GM10847 (cell line): ENCODE measurements around the gene CCDC149.

Experiments used
- POLR2A ChIP-seq: IDR thresholded peaks from 2 replicates; pipeline ENCODE4 v1.6.1; 2011; ENCODE audit not compliant: insufficient read length; ENCODE audit errors: extremely low read depth

Gene CCDC149

GRCh38 chr4:24793219-24794005 is 119.4 kb downstream of the CCDC149 start:
- no peak for TF ChIP-seq POLR2A

DNA sequence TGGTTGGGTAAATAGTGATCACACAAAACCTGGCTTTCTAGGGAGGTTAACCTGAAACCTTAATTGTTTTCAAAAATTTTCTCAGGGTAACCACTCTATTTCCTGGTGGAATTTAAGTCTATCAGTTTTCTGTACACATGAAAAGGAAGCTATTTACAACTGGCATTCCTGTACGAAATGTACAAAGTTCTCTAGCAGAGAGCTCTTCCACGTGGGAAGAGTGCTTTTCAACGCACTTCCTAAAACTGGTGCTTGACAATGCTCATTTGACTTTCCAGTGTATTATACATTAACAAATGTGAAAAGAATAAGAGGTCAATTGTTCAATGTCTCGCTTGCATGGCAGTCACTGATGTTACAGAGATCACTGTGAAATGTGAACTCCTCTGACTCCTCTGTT is 120.3 kb downstream of the CCDC149 start:
- TF ChIP-seq POLR2A, result no peak

- no peak for TF ChIP-seq POLR2A
Observed at GRCh38 chr4:24791043-24791442, 121.8 kb downstream of the CCDC149 start.

DNA sequence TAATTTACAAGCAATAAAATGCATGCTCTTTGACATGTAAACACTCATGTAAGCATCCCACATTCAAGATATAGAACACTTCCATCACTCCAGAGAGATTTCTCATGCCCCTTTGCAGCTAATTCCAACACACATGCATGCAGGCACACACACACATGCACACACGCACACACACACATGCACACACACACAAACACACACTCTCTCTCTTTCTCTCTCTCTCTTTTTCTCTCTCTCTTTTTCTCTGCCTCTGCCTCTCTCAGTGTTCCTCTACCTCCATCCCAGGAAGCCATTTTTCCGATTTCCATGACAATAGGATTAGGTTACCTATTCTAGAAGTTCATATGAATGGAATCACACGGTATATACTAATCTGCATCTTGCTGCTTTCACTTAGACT is 129.3 kb downstream of the CCDC149 start:
- TF ChIP-seq POLR2A, result no peak

GRCh38 chr4:24781999-24782745 is 130.7 kb downstream of the CCDC149 start:
- no peak for TF ChIP-seq POLR2A

DNA sequence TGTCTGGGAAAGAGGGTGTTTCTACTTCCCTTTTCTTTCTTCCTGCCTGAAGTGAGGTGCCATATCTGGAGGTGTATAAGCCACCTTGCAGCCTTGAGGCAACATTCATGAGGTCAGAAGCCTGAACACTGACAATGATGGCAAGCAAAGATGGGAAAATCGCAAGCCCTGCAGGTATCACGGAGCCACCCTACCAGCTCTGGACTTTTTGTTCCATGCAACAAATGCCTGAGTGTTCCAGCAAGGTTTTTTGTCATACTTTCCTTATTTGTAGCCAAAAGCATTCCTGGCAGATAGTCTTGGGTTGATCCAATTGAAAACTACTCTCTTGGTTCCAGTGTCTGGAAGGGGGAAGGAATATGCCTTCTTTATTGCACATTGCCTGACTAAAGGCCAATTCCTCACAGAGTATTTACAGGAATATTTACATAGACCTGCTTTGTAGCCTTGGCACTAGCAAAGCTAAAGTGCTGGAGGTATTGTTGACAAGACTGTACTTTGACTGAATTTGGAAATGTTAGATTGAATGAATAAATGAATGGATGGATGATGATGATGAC is 131.8 kb downstream of the CCDC149 start:
- TF ChIP-seq POLR2A, result no peak

DNA sequence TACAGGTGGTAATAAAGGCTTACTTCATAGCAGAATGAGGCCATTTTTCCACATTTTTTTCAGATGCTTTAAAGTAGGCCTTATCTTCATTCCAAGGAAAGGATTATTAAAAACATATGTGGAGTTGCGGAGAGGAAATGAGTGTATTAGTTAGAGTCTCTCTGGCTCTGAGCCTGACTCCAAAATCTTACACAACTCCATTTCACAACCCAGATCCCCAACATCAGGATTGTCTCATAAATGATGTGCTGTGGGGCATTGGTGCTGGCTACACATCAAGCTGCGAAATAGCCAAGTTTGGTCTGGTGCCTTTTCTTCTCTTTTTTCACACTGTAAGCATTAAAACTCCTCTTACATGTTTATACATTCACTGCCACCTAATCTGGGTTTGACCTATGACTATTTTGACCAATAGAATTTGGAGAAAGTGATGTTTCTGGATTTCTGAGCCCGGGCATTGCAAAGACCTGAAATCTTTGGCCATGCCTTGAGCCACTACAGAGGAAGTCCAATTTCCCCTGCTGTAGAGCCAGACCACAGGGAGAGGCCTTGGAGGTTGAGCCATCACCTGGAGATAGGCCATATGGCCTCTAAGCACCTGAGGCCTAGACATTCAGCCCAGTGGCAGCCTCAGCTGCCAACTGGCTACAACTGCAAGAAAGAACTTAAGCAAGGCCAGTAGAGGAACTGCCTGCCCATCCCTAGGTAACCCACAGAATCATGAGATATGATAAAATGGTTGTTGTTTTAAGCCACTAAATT is 134.2 kb downstream of the CCDC149 start:
- TF ChIP-seq POLR2A, result no peak

DNA sequence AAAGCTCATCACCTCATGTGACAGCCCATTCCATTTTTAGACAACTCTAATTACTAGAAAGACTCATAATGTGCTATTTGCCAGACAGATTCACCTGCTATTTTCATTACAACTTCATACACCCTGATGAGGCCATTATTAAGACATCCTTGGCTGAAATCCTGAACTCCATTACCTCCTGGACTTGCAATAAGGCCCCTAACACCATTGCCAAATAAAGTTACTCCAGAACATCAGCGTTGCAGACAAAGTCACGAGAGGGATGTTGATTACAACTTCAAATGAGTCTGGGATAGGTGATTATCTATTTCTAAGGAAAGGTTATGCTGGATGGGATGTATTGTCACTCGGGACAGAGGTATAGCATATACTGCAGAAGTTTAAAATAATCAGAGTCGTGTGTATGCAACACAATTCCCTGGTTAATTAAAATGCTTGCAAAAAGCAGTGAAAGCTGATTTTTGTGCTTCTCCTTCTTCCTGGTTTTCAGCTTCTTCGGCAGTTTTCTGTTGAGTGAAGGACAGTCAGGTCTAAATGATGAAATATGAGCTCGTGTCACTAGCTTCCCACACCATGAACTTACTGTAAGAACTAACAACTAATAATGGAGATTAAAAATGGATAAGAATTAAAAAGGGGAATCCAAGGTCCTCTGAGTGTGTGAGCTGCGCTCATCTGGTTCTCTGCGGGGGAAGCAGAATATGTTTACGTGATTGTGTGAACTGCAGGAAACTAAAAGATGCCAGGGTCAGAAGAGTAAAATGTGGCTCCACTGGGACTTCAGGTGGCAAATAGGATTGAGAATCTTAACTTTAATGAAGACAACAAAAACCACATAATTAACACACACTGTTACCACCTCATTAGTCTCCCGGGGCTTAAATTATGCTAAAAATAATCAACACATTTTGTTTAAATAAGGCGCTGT is 135.0 kb downstream of the CCDC149 start:
- TF ChIP-seq POLR2A, result no peak

GRCh38 chr4:24775750-24776149 is 137.1 kb downstream of the CCDC149 start:
- TF ChIP-seq POLR2A, result no peak

DNA sequence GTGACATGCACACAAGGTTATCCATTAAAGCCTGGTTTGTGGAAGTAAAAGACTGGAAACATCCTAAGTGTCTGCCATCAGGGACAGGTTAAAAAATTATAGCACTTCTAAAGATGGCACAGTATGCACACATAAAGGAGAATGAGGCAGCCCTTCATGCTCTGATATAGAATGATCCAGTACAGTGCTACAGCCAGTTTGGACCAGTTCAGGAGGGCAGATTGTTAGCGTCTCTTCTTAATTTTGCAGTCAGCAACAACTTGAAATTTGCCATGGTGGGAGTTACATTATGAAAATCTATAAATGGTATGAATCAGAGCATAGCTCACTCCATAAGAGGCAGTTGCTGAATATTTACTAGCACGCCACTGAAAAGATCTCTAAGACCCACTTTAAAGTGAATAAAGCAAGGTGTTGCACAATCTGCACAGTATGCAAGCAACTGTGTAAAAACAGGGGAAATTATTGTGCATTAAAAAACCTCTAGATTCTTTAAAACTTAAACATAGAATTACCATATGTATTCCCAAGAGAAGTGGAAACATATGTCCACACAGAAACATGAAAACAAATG is 137.7 kb downstream of the CCDC149 start:
- no peak for TF ChIP-seq POLR2A

GRCh38 chr4:24774452-24774851 is 138.4 kb downstream of the CCDC149 start:
- TF ChIP-seq POLR2A, result no peak

GRCh38 chr4:24772952-24773351 is 139.9 kb downstream of the CCDC149 start:
- no peak for TF ChIP-seq POLR2A

- no peak for TF ChIP-seq POLR2A
Observed at GRCh38 chr4:24772061-24772705, 140.7 kb downstream of the CCDC149 start.

- no peak for TF ChIP-seq POLR2A
Observed at GRCh38 chr4:24771241-24771640, 141.6 kb downstream of the CCDC149 start.
